GM21423 (cell line): Measurements from ENCODE around the gene NOL3.

Experiments used
- ATAC-seq: cut with Tn5 transposase; IDR thresholded peaks from one replicate; pipeline ENCODE4 v1.9.1; 2021; ENCODE audit warnings: mild to moderate bottlenecking, moderate library complexity; ENCODE audit not compliant: unreplicated experiment

NOL3 gene

GRCh38 chr16:67169642-67170167, 633 bp upstream of the NOL3 start:
- ATAC-seq: no peak

- ATAC-seq: no peak
These were observed 761 bp downstream of the NOL3 start for GRCh38 chr16:67170949-67171649.

- no peak for ATAC-seq
These were observed 3.0 kb downstream of the NOL3 start for GRCh38 chr16:67173323-67173722.

GRCh38 chr16:67173808-67174705, 3.7 kb downstream of the NOL3 start:
- peak; percentile 35 for ATAC-seq

GRCh38 chr16:67174706-67175231, 4.4 kb downstream of the NOL3 start:
- ATAC-seq: no peak

GRCh38 chr16:67176662-67177061, 6.3 kb downstream of the NOL3 start:
- ATAC-seq: no peak

- no peak for ATAC-seq
These were observed 7.7 kb downstream of the NOL3 start for GRCh38 chr16:67177743-67178699.

- ATAC-seq: no peak
These were observed 9.2 kb downstream of the NOL3 start for GRCh38 chr16:67179421-67180080.

GRCh38 chr16:67180166-67180565, 9.8 kb downstream of the NOL3 start:
- no peak for ATAC-seq

- ATAC-seq: no peak
These were observed 11.0 kb downstream of the NOL3 start for GRCh38 chr16:67181346-67181745.

- no peak for ATAC-seq
These were observed 11.9 kb downstream of the NOL3 start for GRCh38 chr16:67182288-67182687.

- ATAC-seq: no peak
These were observed 12.9 kb downstream of the NOL3 start for GRCh38 chr16:67183284-67183626.

- peak; percentile 92 for ATAC-seq
These were observed 13.5 kb downstream of the NOL3 start, which contains the start of gene MATCAP1 for GRCh38 chr16:67183627-67184452. Gene MATCAP1, minus strand, starts transcription at chr16:67183963. Its CDS starts 3,353 bp downstream, at chr16:67180610.

- peak; percentile 6 for ATAC-seq
These were observed 14.2 kb downstream of the NOL3 start for GRCh38 chr16:67184453-67184994.

- ATAC-seq: peak; percentile 21
These were observed 14.8 kb downstream of the NOL3 start for GRCh38 chr16:67184995-67185650.

- no peak for ATAC-seq
These were observed 15.4 kb downstream of the NOL3 start for GRCh38 chr16:67185651-67186134.

GRCh38 chr16:67186550-67186950, 16.2 kb downstream of the NOL3 start:
- no peak for ATAC-seq
